Progenitor cell of endocrine pancreas (in vitro differentiated cells): Measurements from ENCODE around the gene STX3. TPM values are rescaled to one million over a fixed set of nuclear protein-coding genes. Genes with fewer than 3 reads are reported as not detected.

Experiments
- DNase-seq: peaks from one replicate; pipeline ENCODE4 v3.0.0; 2021; ENCODE audit warnings: low spot score; ENCODE audit not compliant: unreplicated experiment
- H3K27ac Mint-ChIP-seq: 2 replicates; pipeline ENCODE4 v1.8.0; 2021; ENCODE audit warnings: mild to moderate bottlenecking, moderate library complexity, mixed read lengths
- H3K27me3 Mint-ChIP-seq: 2 replicates; pipeline ENCODE4 v1.8.0; 2021; ENCODE audit warnings: mixed read lengths
- H3K36me3 Mint-ChIP-seq: 2 replicates; pipeline ENCODE4 v1.8.0; 2022; ENCODE audit warnings: mixed read lengths; ENCODE audit not compliant: insufficient read depth
- H3K4me1 Mint-ChIP-seq: 2 replicates; pipeline ENCODE4 v1.8.0; 2021; ENCODE audit warnings: low read depth, mixed read lengths
- H3K4me3 Mint-ChIP-seq: 2 replicates; pipeline ENCODE4 v1.8.0; 2021; ENCODE audit warnings: low read depth, mild to moderate bottlenecking, moderate library complexity, mixed read lengths
- H3K9me3 Mint-ChIP-seq: 2 replicates; pipeline ENCODE4 v1.8.0; 2021; ENCODE audit warnings: low read depth, mixed read lengths
- CTCF ChIP-seq: fragments of 200-600 bp; sonication (generic); IDR thresholded peaks from one replicate; pipeline ENCODE4 v1.5.0; 2021; ENCODE audit warnings: antibody characterized with exemption, mild to moderate bottlenecking; ENCODE audit not compliant: unreplicated experiment
- total RNA-seq: library from RNA; stranded (reverse); gene quantifications from 2 replicates; pipeline ENCODE4 v1.2.1, GENCODE V29; 2021

Gene STX3
- total RNA-seq, 1 donor from 2014 or later, result 91.5 TPM

- Mint-ChIP-seq H3K4me3 (no peak overlapping the region), H3K9me3 (no peaks in the 10 kb centered on the region), H3K27ac (peak overlapping the region; percentile 30), H3K4me1 (peaks cover 12% of the 10 kb centered on the region), H3K36me3 (peaks cover 16% of the 10 kb centered on the region), H3K27me3 (no peaks in the 10 kb centered on the region)
- no peak for DNase-seq
- TF ChIP-seq CTCF, result no peak
These were observed 52.0 kb downstream of the STX3 start for GRCh38 chr11:59807047-59807610.

- Mint-ChIP-seq H3K4me1 (peaks cover 23% of the 10 kb centered on the region), H3K36me3 (peaks cover 9% of the 10 kb centered on the region), H3K27me3 (no peaks in the 10 kb centered on the region), H3K27ac (peak within 1 kb of the TSS; percentile 97), H3K4me3 (peak within 1 kb of the TSS; percentile 94), H3K9me3 (no peaks in the 10 kb centered on the region)
- peak; percentile 63 for TF ChIP-seq CTCF
- peak; percentile 88 for DNase-seq
These were observed 55.2 kb downstream of the STX3 start, which contains the start of gene MRPL16 for GRCh38 chr11:59810189-59810910. Gene MRPL16 (minus strand): TSS chr11:59810778. CDS start chr11:59810658, 120 bp downstream.

GRCh38 chr11:59810911-59811259 lies 55.7 kb downstream of the STX3 start:
- Mint-ChIP-seq H3K4me3 (peak overlapping the region; percentile 94), H3K27ac (peak overlapping the region; percentile 97), H3K9me3 (no peaks in the 10 kb centered on the region), H3K36me3 (peaks cover 9% of the 10 kb centered on the region), H3K4me1 (peaks cover 24% of the 10 kb centered on the region), H3K27me3 (no peaks in the 10 kb centered on the region)
- DNase-seq, result no peak
- TF ChIP-seq CTCF, result no peak

- no peak overlapping the region for H3K4me3 Mint-ChIP-seq
- peaks cover 34% of the 10 kb centered on the region for H3K4me1 Mint-ChIP-seq
- H3K27me3 Mint-ChIP-seq, result no peaks in the 10 kb centered on the region
These were observed 57.0 kb downstream of the STX3 start for GRCh38 chr11:59812220-59812619.

GRCh38 chr11:59813364-59813763 lies 58.2 kb downstream of the STX3 start:
- no peak for TF ChIP-seq CTCF
- H3K4me3 Mint-ChIP-seq, result no peak overlapping the region
- no peaks in the 10 kb centered on the region for H3K27me3 Mint-ChIP-seq
- peaks cover 34% of the 10 kb centered on the region for H3K4me1 Mint-ChIP-seq
- no peak for DNase-seq
- no peak overlapping the region for H3K27ac Mint-ChIP-seq
- no peaks in the 10 kb centered on the region for H3K36me3 Mint-ChIP-seq
- H3K9me3 Mint-ChIP-seq, result no peaks in the 10 kb centered on the region

More at GRCh38 chr11:59812220-59812619, 57.0 kb downstream of the STX3 start:
- no peak for TF ChIP-seq CTCF
- no peak overlapping the region for H3K27ac Mint-ChIP-seq
- H3K36me3 Mint-ChIP-seq, result peaks cover 2% of the 10 kb centered on the region
- DNase-seq, result no peak
- H3K9me3 Mint-ChIP-seq, result no peaks in the 10 kb centered on the region
